SU-DHL-6 (cell line): ENCODE measurements around the gene TM9SF1.

ENCODE experiments used
- CTCF ChIP-seq: fragments of 200-600 bp; sonication (generic); IDR thresholded peaks from one replicate; pipeline ENCODE4 v1.5.1; 2017; ENCODE audit warnings: antibody characterized with exemption, mild to moderate bottlenecking, low read length, moderate library complexity; ENCODE audit not compliant: insufficient read depth, poor library complexity, severe bottlenecking
- EZH2phosphoT487 ChIP-seq: fragments of 200-600 bp; sonication (generic), shearing (Covaris generic); conservative IDR thresholded peaks from 2 replicates; pipeline ENCODE4 v1.6.1; 2018; ENCODE audit warnings: mild to moderate bottlenecking, antibody characterized with exemption, low read length, moderate library complexity, mixed read lengths

GRCh38 chr14:24157331-24157730 is 37.9 kb downstream of the TM9SF1 start:
- TF ChIP-seq CTCF (no peak), EZH2phosphoT487 (no peak)
